ENCODE data around the gene TTC6. TPM values are rescaled to one million over a fixed set of nuclear protein-coding genes. Genes with fewer than 3 reads are reported as not detected.
A peak's percentile ranks its signal among the peaks of the same experiment; 100 is the strongest.

Gene TTC6
- total and polyA plus RNA-seq, 2 of the 4 experiments (the other 2 are of a cell fraction) = under 0.01 to 0.12 TPM

DNA sequence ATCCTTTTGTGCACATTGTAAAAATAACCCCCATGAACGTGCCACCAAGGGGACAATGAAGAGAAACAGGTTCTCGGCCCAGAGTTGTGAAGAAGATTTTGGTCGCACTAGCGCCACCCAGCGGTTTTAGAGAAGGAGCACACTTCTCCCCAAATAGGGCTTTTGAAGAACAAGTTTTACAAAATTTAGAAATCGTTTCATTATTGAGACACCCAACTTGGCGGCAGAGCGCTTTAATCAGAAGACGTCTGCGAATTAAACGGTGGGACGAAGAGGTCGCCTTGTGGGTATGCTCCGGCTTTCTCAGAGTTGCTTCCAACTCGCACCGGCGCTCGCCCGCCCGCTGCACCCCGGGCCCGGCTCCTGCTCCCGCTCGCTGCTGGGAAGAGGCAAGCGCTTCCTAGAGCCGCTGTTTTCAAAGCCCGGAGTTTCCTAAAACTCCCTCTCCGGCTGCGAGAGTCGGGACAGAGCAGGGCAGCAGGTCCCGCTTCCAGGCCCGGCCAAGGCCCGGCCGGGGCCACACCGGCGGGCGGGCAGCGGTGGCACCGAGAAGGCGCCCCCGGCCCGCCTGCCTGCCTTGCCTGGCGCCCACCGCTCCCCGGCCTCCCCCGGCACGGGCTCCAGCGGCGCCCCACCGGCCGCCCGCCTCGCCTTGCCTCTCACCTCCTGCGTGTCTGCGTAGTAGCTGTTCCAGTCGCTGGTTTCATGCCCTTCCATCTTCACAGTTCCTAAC lies 1.0 kb upstream of the TTC6 start (continued):
- no peak for TF ChIP-seq RFX5 (IDR thresholded peaks at IDR 0.05; ENCODE audit: low read depth, low read length)

DNA sequence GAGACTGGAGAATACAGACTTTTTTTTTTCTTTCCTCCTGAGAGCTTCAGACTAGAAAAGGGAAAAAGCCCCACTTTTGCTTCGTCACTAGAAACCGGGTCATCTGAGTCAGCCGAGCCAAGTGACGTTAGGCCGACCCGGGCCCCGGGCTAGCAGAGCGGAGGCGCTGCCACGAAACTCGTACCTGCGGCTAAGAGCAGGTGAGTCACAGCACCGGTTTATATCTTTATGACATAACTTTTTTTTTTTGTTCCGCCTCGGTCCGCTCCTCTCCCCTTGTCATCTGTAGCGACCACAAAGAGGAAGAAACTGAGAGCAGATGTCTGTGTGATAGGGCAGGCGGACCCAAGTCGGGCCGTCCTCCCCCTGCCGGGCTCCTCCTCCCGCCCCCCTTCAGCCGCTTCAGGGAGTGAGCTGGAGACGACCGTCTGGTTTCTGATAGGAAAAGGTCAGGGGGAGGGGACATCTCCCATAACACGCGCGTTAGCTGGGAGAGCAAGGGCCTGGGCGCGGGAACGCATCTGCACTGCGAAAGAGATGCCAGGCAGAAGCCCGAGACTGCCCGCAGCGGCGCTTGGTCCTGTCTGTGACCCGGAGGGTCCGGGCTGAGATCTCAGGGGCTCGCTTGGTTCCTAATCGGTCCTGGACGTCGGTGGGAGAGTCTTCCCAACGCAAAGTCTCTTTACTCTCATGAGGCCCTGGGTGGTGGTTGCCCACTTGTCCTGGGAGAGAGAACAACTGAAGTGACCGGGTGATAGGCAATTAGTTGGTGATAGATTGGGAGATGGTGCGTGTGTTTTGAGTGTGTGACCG lies 586 bp downstream of the TTC6 start:
- dilution Hi-C loops (cut with HindIII; ENCODE audit: low sequenced_read_pairs, unreplicated experiment) = no loop called here
- no peak overlapping the region for H4K91ac ChIP-seq (ENCODE audit: insufficient read depth, low read depth, low read length)
- peak overlapping the region; percentile 70 for H3K4me2 ChIP-seq (ENCODE audit: low read depth, low read length)
- H3K79me1 ChIP-seq (ENCODE audit: low read depth in 1 of 2, low read length in 2 of 2) = no peaks in the 10 kb centered on the region
- CTCF ChIA-PET = interaction anchor here (1.2 kb wide), 1 partner anchor 359 kb away, joined by 6 read pairs; no protein-coding TSS in a partner anchor
- no peak overlapping the region for H3K14ac ChIP-seq (replicated peaks; ENCODE audit: low read depth, low read length)
- H2AFZ ChIP-seq (replicated peaks; ENCODE audit: low read length, poor library complexity) = peak overlapping the region; percentile 27
- no peak overlapping the region for H2BK15ac ChIP-seq (ENCODE audit: low read depth, low read length)
- TF ChIP-seq MAZ (IDR thresholded peaks at IDR 0.05; ENCODE audit: borderline replicate concordance, low read depth, low read length) (no peak), RFX5 (IDR thresholded peaks at IDR 0.05; ENCODE audit: low read depth, low read length) (peak; percentile 56; the same call in 1 of the 2 replicates), FOS (IDR thresholded peaks at IDR 0.05; ENCODE audit: low read depth, low read length) (0 out of 2 replicates have a peak, but pooled peaks have one; percentile 8), NFE2L2 (IDR thresholded peaks at IDR 0.05; ENCODE audit: low read depth, low read length) (0 out of 2 replicates have a peak, but pooled peaks have one; percentile 21)
- intact Hi-C loops (cut with micrococcal nuclease) = loop anchor here (5.0 kb wide), 1 partner anchor 111 kb away; no protein-coding TSS in a partner anchor
- H2BK120ac ChIP-seq (ENCODE audit: low read depth, low read length) = no peak overlapping the region
- no peak overlapping the region for H4K5ac ChIP-seq (ENCODE audit: low read depth, low read length)
- BruUV-seq (replicated peaks) = no TSS peak
- no peak overlapping the region for H2BK20ac ChIP-seq (ENCODE audit: low read depth, low read length)
- WGBS, 2 experiments (ENCODE audit: extremely low coverage in 2 of 2, insufficient read length in 1 of 2) = 7% methylated on average over 9 of the region's 46 CpGs; no CpG with 5 or more reads in 1 of the 2 experiments
- 0 out of 2 replicates have a peak, but pooled peaks cover 3% of the 10 kb centered on the region for H3K9me1 ChIP-seq (ENCODE audit: insufficient read depth, low read length)
- DNase-seq = peak; percentile 34
- no peak for ATAC-seq (ENCODE audit: low read depth)
- H3K4me1 ChIP-seq (ENCODE audit: control insufficient read depth, insufficient read depth, low read length) = peaks cover 5% of the 10 kb centered on the region; the same call in 1 of the 2 replicates
- no peak overlapping the region for H3K18ac ChIP-seq (ENCODE audit: low read depth, low read length)
- H3K56ac ChIP-seq (ENCODE audit: extremely low read depth, insufficient read depth, low read length) = no peak overlapping the region
- no peak overlapping the region for H4K8ac ChIP-seq (ENCODE audit: low read depth in 2 of 2, low read length in 2 of 2)
- POLR2A ChIA-PET (ENCODE audit: unreplicated experiment) = no interaction called here
- H3K4me3 ChIP-seq (ENCODE audit: insufficient read depth, low read depth, low read length) = peak overlapping the region; percentile 18
- H2AK5ac ChIP-seq (ENCODE audit: low read depth, low read length) = no peak overlapping the region
- peaks cover 81% of the 10 kb centered on the region for H3K27me3 ChIP-seq (ENCODE audit: control insufficient read depth, insufficient read depth, low read length)
- H2BK5ac ChIP-seq (ENCODE audit: low read depth, low read length, poor library complexity, severe bottlenecking) = no peak overlapping the region
- no peaks in the 10 kb centered on the region for H4K20me1 ChIP-seq (ENCODE audit: insufficient read depth, low read length)
- no peak overlapping the region for H3K27ac ChIP-seq (ENCODE audit: insufficient read depth, low read length)
- no peak overlapping the region for H3K4ac ChIP-seq (ENCODE audit: low read depth, low read length)
- in situ Hi-C loops (cut with MboI; ENCODE audit: low sequenced_read_pairs) = no loop called here
- H3K9ac ChIP-seq (ENCODE audit: low read depth, low read length) = no peak overlapping the region
- H3K23ac ChIP-seq (ENCODE audit: low read depth, low read length) = no peak overlapping the region; the same call in 1 of the 2 replicates
- H3K36me3 ChIP-seq (ENCODE audit: control insufficient read depth, insufficient read depth, low read length) = no peaks in the 10 kb centered on the region
- H3K9me3 ChIP-seq (ENCODE audit: control insufficient read depth, insufficient read depth, low read length) = peaks cover 23% of the 10 kb centered on the region
- H2AK9ac ChIP-seq (replicated peaks; ENCODE audit: low read depth, low read length, poor library complexity) = peak overlapping the region; percentile 34

Measured in IMR-90 (cell line).